HCT116 (cell line): Measurements from ENCODE around the gene S100A2. TPM values are rescaled to one million over a fixed set of nuclear protein-coding genes. Genes with fewer than 3 reads are reported as not detected.

Source experiments
- ATAC-seq: fragments of 200-7000 bp; cut with Tn5 transposase; 2 replicates; pipeline ENCODE4 v1.9.1; 2020; ENCODE audit warnings: mild to moderate bottlenecking, moderate library complexity
- BruUV-seq: library from RNA; stranded (reverse); fragments of 400-500 nt; replicated peaks from 2 replicates; lab custom pipeline; 2021; lab: Mats Ljungman, UMichigan
- CTCF ChIA-PET: fragments of 300-600 bp; sonication (Branson Sonifier 250); formaldehyde crosslinking; loops from one replicate; lab custom pipeline; 2021; ENCODE audit warnings: antibody characterized with exemption; lab: Charles Lee
- POLR2A ChIA-PET: fragments of 300-600, 350-600 bp; sonication (Branson Sonifier 250); formaldehyde crosslinking; loops from one replicate; lab custom pipeline; 2021; ENCODE audit warnings: antibody characterized with exemption; lab: Charles Lee
- RAD21 ChIA-PET, 2 experiments: fragments of 300-600 bp; sonication (Branson Sonifier 250); formaldehyde crosslinking; loops; one replicate each; lab custom pipeline; 2023; ENCODE audit warnings: low total read pairs in 2 of 2; ENCODE audit not compliant: uncharacterized antibody in 2 of 2, unreplicated experiment in 2 of 2, low non-redundant PET in 1 of 2; lab: Charles Lee
- DNase-seq: peaks from one replicate; pipeline ENCODE4 v3.0.0-alpha.2; 2010; ENCODE audit warnings: low read depth, low spot score
- H2AFZ ChIP-seq: fragments of 200-600 bp; shearing (Covaris generic), sonication (generic); 2 replicates; pipeline ENCODE4 v1.6.1; 2017; ENCODE audit warnings: low read depth, mixed run types, mixed read lengths, antibody characterized with exemption, low read length; ENCODE audit not compliant: poor library complexity, severe bottlenecking
- H3K27ac ChIP-seq: 2 replicates; pipeline ENCODE4 v1.5.1; 2012; ENCODE audit warnings: low read depth, low read length
- H3K27me3 ChIP-seq: fragments of 200-600 bp; sonication (generic); 2 replicates; pipeline ENCODE4 v1.6.1; 2016; ENCODE audit warnings: mixed run types, low read length, mixed read lengths; ENCODE audit not compliant: insufficient read depth
- H3K36me3 ChIP-seq, 2 experiments: fragments of 200-500 bp in 1 of 2; fragments of 200-600 bp in 1 of 2; sonication (Bioruptor generic) in 1 of 2; sonication (generic) in 1 of 2; 2 replicates each; pipeline versions ENCODE4 v1.5.1 to v1.6.1; 2014 to 2016; ENCODE audit warnings: low read length in 2 of 2, inconsistent platforms in 1 of 2, mixed read lengths in 1 of 2, mixed run types in 1 of 2; ENCODE audit not compliant: insufficient read depth in 2 of 2, control insufficient read depth in 1 of 2
- H3K4me1 ChIP-seq, 2 experiments: fragments of 200-600 bp in 1 of 2; sonication (generic) in 1 of 2; 2 replicates each; pipeline versions ENCODE4 v1.5.1 to v1.6.1; 2012 to 2017; ENCODE audit warnings: low read length in 2 of 2, inconsistent platforms in 1 of 2, mild to moderate bottlenecking in 1 of 2, mixed read lengths in 1 of 2, mixed run types in 1 of 2, moderate library complexity in 1 of 2; ENCODE audit not compliant: insufficient read depth in 2 of 2, control insufficient read depth in 1 of 2
- H3K4me2 ChIP-seq: fragments of 200-600 bp; sonication (generic); 2 replicates; pipeline ENCODE4 v1.6.1; 2017; ENCODE audit warnings: mixed run types, low read length, mixed read lengths
- H3K4me3 ChIP-seq, 2 experiments: fragments of 200-600 bp in 1 of 2; sonication (generic) in 1 of 2; replicated peaks in 1 of 2; 2 replicates each; pipeline ENCODE4 v1.5.1; 2011 to 2016; ENCODE audit warnings: low read length in 2 of 2, control low read depth in 1 of 2, low read depth in 1 of 2, mild to moderate bottlenecking in 1 of 2, mixed read lengths in 1 of 2, mixed run types in 1 of 2
- H3K79me2 ChIP-seq: fragments of 200-600 bp; sonication (generic); 2 replicates; pipeline ENCODE4 v1.6.1; 2017; ENCODE audit warnings: mild to moderate bottlenecking, mixed run types, low read length, moderate library complexity, mixed read lengths; ENCODE audit not compliant: insufficient read depth
- H3K9ac ChIP-seq: fragments of 200-600 bp; sonication (generic); 2 replicates; pipeline ENCODE4 v1.6.1; 2016; ENCODE audit warnings: low read length, mixed read lengths
- H3K9me2 ChIP-seq: fragments of 200-600 bp; sonication (generic), shearing (Covaris generic); 2 replicates; pipeline ENCODE4 v1.6.1; 2017; ENCODE audit warnings: mixed run types, mild to moderate bottlenecking, moderate library complexity; ENCODE audit not compliant: insufficient read depth
- H3K9me3 ChIP-seq, 2 experiments: fragments of 200-500 bp in 1 of 2; fragments of 200-600 bp in 1 of 2; sonication (Bioruptor generic) in 1 of 2; sonication (generic) in 1 of 2; 2 replicates each; pipeline ENCODE4 v1.6.1; 2014 to 2017; ENCODE audit warnings: low read length in 2 of 2, mixed read lengths in 2 of 2, inconsistent platforms in 1 of 2, low read depth in 1 of 2, mild to moderate bottlenecking in 1 of 2, mixed run types in 1 of 2, moderate library complexity in 1 of 2; ENCODE audit not compliant: control insufficient read depth in 1 of 2, insufficient read depth in 1 of 2
- H4K20me1 ChIP-seq: fragments of 200-600 bp; sonication (generic), shearing (Covaris generic); 2 replicates; pipeline ENCODE4 v1.6.1; 2017; ENCODE audit warnings: mixed run types, mild to moderate bottlenecking, moderate library complexity; ENCODE audit not compliant: insufficient read depth
- CEBPB ChIP-seq: IDR thresholded peaks from 2 replicates; pipeline ENCODE4 v1.6.1; 2012; ENCODE audit warnings: low read depth
- EGR1 ChIP-seq: IDR thresholded peaks from 2 replicates; pipeline ENCODE4 v1.6.1; 2012; ENCODE audit warnings: low read depth
- ELF1 ChIP-seq: IDR thresholded peaks from 2 replicates; pipeline ENCODE4 v1.6.1; 2012; ENCODE audit warnings: low read depth, borderline replicate concordance
- EZH2 ChIP-seq: fragments of 200-600 bp; sonication (generic); IDR thresholded peaks from 2 replicates; pipeline ENCODE4 v1.6.1; 2017; ENCODE audit warnings: antibody characterized with exemption, mixed run types
- FOSL1 ChIP-seq: IDR thresholded peaks from 2 replicates; pipeline ENCODE4 v1.6.1; 2012; ENCODE audit warnings: low read depth
- JUND ChIP-seq: IDR thresholded peaks from 2 replicates; pipeline ENCODE4 v1.6.1; 2012
- POLR2AphosphoS5 ChIP-seq: IDR thresholded peaks from 2 replicates; pipeline ENCODE4 v1.6.1; 2011; ENCODE audit warnings: mild to moderate bottlenecking, low read depth, low read length, moderate library complexity
- RAD21 ChIP-seq: IDR thresholded peaks from 2 replicates; pipeline ENCODE4 v1.6.1; 2012; ENCODE audit warnings: low read depth, mild to moderate bottlenecking
- SIN3A ChIP-seq: IDR thresholded peaks from 2 replicates; pipeline ENCODE4 v1.6.1; 2012; ENCODE audit warnings: low read depth
- SP1 ChIP-seq: IDR thresholded peaks from 2 replicates; pipeline ENCODE4 v1.6.1; 2012; ENCODE audit warnings: low read depth
- TCF7L2 ChIP-seq: IDR thresholded peaks from 2 replicates; pipeline ENCODE4 v1.7.0; 2011; ENCODE audit warnings: borderline replicate concordance, inconsistent platforms; ENCODE audit not compliant: insufficient read depth, insufficient read length; ENCODE audit errors: extremely low read depth
- YY1 ChIP-seq: IDR thresholded peaks from 2 replicates; pipeline ENCODE4 v1.6.1; 2011; ENCODE audit warnings: low read length, low read depth, moderate library complexity, mild to moderate bottlenecking; ENCODE audit not compliant: insufficient replicate concordance; ENCODE audit errors: extremely low read depth
- ZFX ChIP-seq: fragments of 450-650 bp; IDR thresholded peaks from 2 replicates; pipeline ENCODE4 v1.6.1; 2017
- ZNF274 ChIP-seq: fragments of 200-500 bp; sonication (Bioruptor generic); IDR thresholded peaks from 2 replicates; pipeline ENCODE4 v1.6.1; 2014; ENCODE audit warnings: mild to moderate bottlenecking, low read depth, low read length, inconsistent platforms
- intact Hi-C: fragments of 100-400 bp; cut with micrococcal nuclease; formaldehyde crosslinking; loops from 2 replicates; pipeline ENCODE4 v1.10.0; 2022
- total RNA-seq: library from RNA; stranded (reverse); gene quantifications from one replicate; pipeline ENCODE4 v1.2.1, GENCODE V29; 2021; ENCODE audit not compliant: unreplicated experiment
- TF ChIP-seq, protein P1 (sequence below): IDR thresholded peaks from 2 replicates; pipeline ENCODE4 v1.6.1; 2012
- TF ChIP-seq, protein P2 (sequence below): IDR thresholded peaks from 2 replicates; pipeline ENCODE4 v1.6.1; 2012
- TF ChIP-seq, protein P3 (sequence below): IDR thresholded peaks from 2 replicates; pipeline ENCODE4 v1.6.1; 2011; ENCODE audit warnings: mild to moderate bottlenecking, low read length, moderate library complexity; ENCODE audit not compliant: insufficient replicate concordance; ENCODE audit errors: extremely low read depth

Gene S100A2
- total RNA-seq, 1 experiment from 2014 or later = 24.8 TPM

DNA sequence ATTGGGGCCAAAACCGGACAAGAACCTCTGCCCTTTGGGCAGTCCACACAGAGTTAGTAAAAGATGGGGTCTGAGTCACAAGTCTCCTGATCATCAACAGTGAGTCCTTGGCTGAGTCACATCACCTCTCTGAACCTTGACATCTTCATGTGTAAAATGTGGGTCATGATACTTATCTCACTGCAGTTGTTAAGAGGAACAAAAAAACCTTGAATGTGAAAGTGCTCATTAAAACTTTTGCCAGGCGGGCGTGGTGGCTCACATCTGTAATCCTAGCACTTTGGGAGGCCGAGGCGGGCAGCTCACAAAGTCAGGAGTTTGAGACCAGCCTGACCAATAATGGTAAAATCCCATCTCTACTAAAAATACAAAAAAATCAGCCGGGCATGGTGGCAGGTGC lies 31.6 kb upstream of the S100A2 start:
- no peaks in the 10 kb centered on the region for H3K9me3 ChIP-seq
- H4K20me1 ChIP-seq = no peaks in the 10 kb centered on the region
- peak; percentile 41; the same call in 1 of the 2 replicates for TF ChIP-seq SP1
- TF ChIP-seq EGR1 = no peak
- no peak for TF ChIP-seq CEBPB
- TF ChIP-seq, protein P1, sequence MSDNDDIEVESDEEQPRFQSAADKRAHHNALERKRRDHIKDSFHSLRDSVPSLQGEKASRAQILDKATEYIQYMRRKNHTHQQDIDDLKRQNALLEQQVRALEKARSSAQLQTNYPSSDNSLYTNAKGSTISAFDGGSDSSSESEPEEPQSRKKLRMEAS = no peak
- TF ChIP-seq FOSL1 = peak; percentile 54; the same call in 1 of the 2 replicates
- TF ChIP-seq SIN3A = no peak
- no peak for TF ChIP-seq YY1
- TF ChIP-seq RAD21 = no peak
- TF ChIP-seq ZNF274 = no peak
- TF ChIP-seq ELF1 = no peak
- peak; percentile 39; the same call in 1 of the 2 replicates for TF ChIP-seq JUND
- BruUV-seq = no TSS peak
- peak overlapping the region; percentile 50 for H3K4me2 ChIP-seq
- ChIA-PET CTCF (interaction anchor here (0.8 kb wide), 1 partner anchor 25 kb away, joined by 3 read pairs; no protein-coding TSS in a partner anchor), RAD21 (no interaction called here), POLR2A (interaction anchor here (1.4 kb wide), 1 partner anchor 12 kb away, joined by 5 read pairs; no protein-coding TSS in a partner anchor)
- H3K9ac ChIP-seq = 0 out of 2 replicates have a peak overlapping the region, but pooled peaks have one; percentile 1
- peaks cover 8 to 22% of the 10 kb centered on the region in 2 experiments for H3K4me1 ChIP-seq
- intact Hi-C loops = no loop called here
- ATAC-seq (peak; percentile 83), DNase-seq (no peak)
- no peaks in the 10 kb centered on the region for H3K36me3 ChIP-seq
- H2AFZ ChIP-seq = no peak overlapping the region
- no peaks in the 10 kb centered on the region for H3K79me2 ChIP-seq
- H3K27ac ChIP-seq = no peak overlapping the region
- H3K4me3 ChIP-seq = no peak overlapping the region
- H3K9me2 ChIP-seq = no peaks in the 10 kb centered on the region
- no peaks in the 10 kb centered on the region for H3K27me3 ChIP-seq

DNA sequence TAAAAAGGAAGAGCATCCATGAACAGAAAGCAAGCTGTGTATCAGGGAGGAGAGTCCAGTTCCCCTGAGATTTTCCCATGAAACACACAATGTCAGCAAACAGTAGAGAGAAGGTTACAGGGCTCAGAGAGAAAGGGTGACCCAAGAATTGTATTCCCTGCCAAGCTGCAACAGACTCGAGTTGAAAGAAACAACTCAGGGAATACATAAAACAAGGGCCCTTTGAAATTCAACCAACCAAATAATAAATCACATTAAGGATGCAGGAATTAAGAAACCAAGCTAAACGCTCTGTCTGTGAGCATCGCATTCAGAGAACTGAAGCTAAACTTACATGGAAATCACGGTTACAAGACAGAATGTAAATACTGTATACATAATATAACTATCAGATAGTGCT lies 27.1 kb upstream of the S100A2 start:
- Histone ChIP-seq H3K9me2 (no peaks in the 10 kb centered on the region), H2AFZ (no peak overlapping the region), H3K27me3 (no peaks in the 10 kb centered on the region), H3K9ac (no peak overlapping the region), H3K27ac (no peak overlapping the region), H3K79me2 (no peaks in the 10 kb centered on the region), H3K4me1 (peaks cover 5 to 9% of the 10 kb centered on the region in 2 experiments), H3K9me3 (no peaks in the 10 kb centered on the region), H3K4me3 (no peak overlapping the region), H3K4me2 (no peak overlapping the region), H4K20me1 (no peaks in the 10 kb centered on the region), H3K36me3 (no peaks in the 10 kb centered on the region)
- RAD21 ChIA-PET = no interaction called here
- POLR2A ChIA-PET = interaction anchor here (0.7 to 1.4 kb wide), 3 partner anchors 12 to 35 kb away, joined by 3 to 4 read pairs (median 3); partner anchors contain the start of genes S100A13 and S100A16
- ATAC-seq = no peak
- intact Hi-C loops = no loop called here
- no peak for DNase-seq
- CTCF ChIA-PET = interaction anchor here (1.0 kb wide), 1 partner anchor 21 kb away, joined by 3 read pairs; no protein-coding TSS in a partner anchor
- no TSS peak for BruUV-seq
- TF ChIP-seq, protein P2, sequence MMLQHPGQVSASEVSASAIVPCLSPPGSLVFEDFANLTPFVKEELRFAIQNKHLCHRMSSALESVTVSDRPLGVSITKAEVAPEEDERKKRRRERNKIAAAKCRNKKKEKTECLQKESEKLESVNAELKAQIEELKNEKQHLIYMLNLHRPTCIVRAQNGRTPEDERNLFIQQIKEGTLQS = no peak
- TF ChIP-seq ELF1 (no peak), ZFX (no peak), JUND (no peak), TCF7L2 (no peak), EZH2 (no peak), CEBPB (no peak), YY1 (no peak), ZNF274 (no peak), SIN3A (no peak), EGR1 (no peak), SP1 (no peak), FOSL1 (no peak), POLR2AphosphoS5 (no peak)
- TF ChIP-seq, protein P3, sequence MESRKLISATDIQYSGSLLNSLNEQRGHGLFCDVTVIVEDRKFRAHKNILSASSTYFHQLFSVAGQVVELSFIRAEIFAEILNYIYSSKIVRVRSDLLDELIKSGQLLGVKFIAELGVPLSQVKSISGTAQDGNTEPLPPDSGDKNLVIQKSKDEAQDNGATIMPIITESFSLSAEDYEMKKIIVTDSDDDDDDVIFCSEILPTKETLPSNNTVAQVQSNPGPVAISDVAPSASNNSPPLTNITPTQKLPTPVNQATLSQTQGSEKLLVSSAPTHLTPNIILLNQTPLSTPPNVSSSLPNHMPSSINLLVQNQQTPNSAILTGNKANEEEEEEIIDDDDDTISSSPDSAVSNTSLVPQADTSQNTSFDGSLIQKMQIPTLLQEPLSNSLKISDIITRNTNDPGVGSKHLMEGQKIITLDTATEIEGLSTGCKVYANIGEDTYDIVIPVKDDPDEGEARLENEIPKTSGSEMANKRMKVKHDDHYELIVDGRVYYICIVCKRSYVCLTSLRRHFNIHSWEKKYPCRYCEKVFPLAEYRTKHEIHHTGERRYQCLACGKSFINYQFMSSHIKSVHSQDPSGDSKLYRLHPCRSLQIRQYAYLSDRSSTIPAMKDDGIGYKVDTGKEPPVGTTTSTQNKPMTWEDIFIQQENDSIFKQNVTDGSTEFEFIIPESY = no peak
